GM21825 (cell line): ENCODE data around the gene FAAH2.
"Not testable (repeated sequence)": the region's sequence is repeated elsewhere in the genome, so short reads cannot be mapped to it uniquely, and the experiment has no call there.

Source experiments
- ATAC-seq: cut with Tn5 transposase; IDR thresholded peaks from one replicate; pipeline ENCODE4 v1.9.1; 2021; ENCODE audit warnings: mild to moderate bottlenecking, moderate library complexity; ENCODE audit not compliant: unreplicated experiment

The FAAH2 gene

DNA sequence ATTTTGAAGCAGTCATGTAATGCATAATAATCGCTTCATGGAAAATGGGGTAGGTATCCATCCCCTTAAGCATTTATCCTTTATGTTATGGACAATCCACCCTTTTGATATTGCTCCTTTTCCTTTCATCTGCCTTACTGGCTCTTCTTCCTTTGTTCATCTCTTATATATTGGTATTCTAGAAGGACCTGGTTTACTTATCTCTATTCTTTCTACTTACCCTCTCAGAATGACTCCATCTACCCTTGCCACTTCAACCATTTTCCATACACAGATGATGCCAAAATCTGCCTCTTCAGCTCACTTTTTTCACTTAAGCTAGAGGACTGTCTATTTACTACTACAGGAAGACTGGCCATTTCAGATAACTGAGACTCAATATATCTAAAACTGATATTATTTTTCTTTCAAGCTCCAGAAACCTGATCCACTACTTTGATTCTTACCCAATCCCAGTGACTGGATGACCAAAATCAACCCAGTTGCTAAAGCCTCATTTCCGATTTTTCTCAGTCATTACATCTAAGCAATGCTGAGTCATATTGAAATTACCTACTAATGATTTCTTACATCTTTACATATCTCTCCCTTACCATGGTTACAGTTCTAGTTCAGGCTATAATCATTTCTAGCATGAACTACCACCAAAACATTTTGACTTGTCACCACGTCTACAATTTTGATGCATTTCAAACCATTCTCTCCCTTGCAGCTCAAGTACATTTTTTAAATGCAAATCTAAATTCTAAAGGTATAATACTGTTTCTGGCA, 93.7 kb downstream of the FAAH2 start:
- no peak for ATAC-seq

DNA sequence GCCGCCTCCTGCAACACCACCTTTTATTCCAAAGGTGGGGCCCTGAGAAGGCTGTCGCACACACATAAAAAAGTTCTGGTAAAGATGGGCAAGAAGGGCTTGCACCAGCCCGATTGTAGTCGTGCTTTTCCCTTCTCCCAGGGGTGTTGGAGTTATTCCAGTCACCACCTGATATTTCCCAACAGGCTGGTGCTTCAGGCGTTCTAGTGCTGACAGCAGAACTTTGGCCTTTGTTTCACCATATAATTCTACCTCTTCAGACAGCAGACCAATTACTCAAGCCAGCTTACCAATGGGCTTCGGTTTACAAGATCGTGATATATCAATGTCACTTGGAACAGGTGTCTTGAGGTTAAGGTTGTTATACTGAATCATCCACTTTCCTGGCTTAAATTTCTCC, 107.7 kb downstream of the FAAH2 start:
- ATAC-seq = not testable (repeated sequence)

DNA sequence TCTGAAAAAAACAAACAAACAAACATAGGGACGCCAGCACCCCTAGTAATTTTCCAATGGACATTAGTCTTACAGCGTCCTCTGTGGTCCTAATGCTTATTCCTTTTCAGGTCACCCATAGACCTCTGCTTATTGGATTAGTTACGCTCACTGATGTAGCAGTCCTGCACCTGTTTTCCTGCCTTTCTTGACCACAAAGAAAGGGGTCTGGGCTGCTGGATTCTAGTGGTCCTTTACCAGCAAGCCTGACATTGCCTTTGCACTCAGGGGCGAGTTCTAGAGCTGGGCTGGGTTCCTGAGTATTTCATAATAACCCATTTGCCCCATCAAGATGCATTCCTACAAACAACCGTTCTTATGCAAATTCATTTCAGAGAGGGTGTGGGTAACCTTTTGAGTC, 116.7 kb downstream of the FAAH2 start:
- not testable (repeated sequence) for ATAC-seq

DNA sequence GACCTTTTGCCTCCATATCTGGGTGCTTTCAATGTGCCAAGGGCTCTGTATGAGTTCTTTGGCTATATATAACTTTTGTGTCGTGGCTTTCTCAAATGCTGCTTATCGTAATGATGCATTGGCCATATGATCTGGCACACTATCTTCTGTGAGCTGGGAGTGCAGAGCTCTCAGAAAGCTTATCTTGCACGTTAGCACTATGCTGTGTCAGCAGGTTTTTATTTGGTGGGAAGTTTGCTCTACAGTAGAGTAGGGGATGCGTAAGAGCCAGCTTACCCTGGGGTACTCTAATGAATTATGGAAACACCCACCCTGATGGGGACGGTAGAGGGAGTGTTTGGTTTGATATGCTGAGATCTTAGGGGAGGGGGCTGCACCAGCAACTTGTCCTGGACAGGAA, 119.6 kb downstream of the FAAH2 start:
- no peak for ATAC-seq

DNA sequence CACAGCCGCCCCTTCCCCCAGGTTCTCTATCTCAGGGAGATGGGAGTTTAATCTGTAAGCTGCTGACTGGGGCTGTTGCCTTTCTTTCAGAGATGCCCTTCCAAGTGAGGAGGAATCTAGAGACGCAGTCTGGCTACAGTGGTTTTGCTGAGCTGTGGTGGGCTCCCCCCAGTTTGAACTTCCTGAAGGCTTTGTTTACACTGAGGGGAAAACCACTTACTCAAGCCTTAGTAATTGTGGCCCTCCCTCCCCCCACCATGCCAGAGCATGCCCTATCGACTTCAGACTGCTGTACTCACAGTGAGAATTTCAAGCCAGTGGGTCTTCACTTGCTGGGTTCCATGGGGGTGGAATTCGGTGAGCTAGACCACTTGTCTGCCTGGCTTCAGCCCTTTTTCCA, 131.3 kb downstream of the FAAH2 start:
- no peak for ATAC-seq

DNA sequence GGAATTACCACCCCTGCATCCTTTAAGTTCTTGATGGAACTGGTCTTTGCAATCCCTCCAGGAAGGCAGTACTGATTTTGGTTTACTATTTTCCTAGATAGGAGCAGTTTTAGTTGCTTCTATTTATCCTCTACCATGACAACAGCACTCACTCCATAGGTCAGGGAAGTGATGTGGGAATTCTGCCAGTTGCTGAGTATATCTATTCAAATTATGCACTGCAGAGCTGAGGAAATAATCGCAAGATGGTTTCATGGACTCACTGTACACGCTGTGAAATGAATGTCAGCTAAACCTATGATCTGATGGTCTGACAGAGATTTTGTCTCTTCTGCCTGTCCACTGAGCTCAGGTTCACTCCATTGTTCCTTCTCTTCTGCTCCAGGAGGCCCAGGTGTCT, 135.8 kb downstream of the FAAH2 start:
- no peak for ATAC-seq

DNA sequence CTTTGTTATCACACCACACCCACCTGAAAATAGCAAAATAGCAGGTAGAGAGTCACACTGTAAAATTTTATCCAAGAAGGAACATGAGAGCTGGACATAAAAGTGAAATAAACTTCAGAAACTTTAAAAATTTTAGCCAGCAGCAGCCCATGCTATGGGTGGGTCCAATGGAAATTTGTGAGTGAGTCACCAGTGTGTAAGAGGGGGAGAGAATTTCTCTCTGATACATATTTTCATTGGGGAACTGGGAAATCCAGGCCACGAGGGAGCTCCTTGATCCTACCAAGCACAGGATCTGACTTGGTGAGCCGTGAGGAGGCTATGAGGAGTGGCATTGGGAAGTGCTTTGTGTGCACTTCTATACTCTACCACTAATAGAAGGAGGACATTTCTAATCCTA, 136.3 kb downstream of the FAAH2 start:
- ATAC-seq = no peak

DNA sequence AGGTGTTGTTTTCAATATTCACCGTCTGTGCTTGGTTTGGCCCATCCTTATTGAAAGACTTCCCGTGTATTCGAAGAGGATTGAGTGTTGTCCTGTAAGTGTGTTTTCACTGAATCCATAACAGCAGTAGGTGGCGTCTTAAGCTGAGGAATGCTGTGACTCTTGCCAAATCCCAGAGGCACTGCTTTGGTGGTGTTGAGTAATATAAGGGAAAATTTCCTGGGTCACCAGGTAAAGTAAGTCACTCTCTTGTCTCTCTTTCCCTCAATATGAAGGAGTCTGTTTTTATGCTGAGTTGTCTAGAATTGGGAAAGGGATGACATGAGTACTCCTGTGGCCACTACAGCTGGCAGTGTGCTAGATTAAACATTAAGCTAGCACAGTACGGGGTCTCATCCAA, 158.6 kb downstream of the FAAH2 start:
- no peak for ATAC-seq

DNA sequence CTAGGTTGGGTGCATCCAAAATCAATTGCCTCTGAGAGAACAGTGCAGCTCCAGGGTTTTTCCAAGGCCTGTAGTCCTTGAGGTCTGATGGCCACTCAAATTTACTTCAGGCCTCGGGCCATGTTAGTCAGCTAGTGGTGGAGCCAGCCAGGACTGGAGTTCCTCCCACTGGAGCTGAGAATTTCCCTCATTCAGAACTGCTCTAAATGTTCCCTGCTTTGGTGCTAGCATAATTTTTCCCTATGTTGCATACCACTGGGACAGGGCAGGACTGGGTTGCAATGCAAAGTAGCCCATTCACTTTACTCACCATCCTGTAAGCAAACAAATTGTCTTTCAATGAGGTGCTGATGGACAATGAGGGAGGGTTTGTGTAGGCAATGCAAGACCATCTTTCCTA, 159.3 kb downstream of the FAAH2 start:
- ATAC-seq = no peak

DNA sequence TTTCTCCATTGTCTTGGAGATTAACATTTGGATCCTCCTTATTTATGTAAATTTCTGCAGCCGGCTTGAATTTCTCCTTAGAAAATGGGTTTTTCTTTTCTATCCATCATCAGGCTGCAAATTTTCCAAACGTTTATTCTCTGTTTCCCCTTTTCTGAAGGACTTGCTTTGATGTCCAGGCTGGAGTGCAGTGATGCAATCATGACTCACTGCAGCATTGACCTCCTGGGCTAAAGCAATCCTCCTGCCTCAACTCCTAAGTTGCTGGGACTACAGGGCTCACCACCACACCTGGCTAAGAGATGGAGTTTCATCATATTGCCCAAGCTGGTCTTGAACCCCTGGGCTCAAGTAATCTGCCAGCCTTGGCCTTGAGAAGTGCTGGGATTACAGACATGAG, 161.3 kb downstream of the FAAH2 start:
- ATAC-seq = no peak

DNA sequence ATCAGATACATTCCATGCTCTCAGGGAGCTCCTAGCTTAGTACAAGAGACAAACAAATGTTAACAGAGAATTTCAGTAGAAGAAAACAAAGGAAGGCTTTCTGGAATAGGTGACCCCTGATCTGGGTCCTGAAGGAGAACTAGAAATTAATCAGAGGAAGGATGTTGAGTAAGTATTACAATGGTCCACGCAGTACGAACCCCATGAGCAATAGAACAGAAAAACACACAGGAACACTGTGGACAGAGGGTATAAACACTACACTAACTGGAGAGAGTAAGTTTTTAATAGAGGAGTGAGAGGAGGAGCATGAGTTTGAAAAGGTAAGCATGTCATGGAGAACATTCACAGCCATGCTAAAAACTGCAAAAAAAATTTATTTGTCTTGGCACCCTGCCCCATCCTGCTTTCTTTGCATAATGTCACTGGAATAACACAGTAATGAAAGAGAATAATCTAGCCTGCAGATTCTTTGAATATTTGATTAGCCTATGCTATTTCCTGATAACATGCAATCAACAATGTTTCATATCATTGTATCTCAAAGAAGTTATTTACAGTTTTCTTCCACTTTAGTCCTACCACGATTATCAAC, 165.0 kb downstream of the FAAH2 start:
- ATAC-seq = no peak

DNA sequence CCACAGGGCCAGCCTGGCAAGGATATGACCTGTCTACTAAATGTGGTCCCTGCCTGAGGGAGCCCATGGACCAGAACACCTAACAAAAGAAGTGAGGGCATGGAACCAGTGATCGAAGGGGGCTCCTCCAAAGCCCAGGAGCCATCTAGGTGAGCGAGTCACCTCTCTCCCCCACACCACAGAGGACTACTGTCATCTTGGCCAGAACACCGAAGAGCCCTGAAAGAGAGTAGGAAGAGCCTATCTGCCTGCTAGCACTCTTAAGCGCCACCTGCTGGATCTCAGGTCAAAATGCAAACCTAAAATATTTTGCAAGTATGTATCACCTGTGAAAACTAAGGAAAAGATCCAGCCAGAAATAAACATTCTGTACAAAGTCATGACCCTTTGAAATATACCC, 167.4 kb downstream of the FAAH2 start:
- peak; percentile 63 for ATAC-seq

DNA sequence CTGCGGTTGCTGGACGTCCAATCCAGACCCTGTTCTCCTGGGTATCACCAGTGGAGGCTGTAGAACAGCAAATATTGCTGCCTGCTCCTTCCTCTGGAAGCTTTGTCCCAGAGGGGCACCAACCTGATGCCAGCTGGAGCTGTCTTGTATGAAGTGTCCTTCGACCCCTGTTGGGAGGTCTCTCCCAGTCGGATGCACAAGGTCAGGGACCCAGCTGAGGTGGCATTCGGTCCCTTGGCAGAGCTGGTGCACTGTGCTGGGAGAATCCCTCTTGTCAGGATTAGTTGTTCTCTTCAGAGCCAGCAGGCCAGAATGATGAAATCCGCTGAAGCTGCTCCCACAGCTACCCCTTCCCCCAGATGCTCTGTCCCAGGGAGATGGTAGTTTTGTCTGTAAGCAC, 195.0 kb downstream of the FAAH2 start:
- no peak for ATAC-seq

DNA sequence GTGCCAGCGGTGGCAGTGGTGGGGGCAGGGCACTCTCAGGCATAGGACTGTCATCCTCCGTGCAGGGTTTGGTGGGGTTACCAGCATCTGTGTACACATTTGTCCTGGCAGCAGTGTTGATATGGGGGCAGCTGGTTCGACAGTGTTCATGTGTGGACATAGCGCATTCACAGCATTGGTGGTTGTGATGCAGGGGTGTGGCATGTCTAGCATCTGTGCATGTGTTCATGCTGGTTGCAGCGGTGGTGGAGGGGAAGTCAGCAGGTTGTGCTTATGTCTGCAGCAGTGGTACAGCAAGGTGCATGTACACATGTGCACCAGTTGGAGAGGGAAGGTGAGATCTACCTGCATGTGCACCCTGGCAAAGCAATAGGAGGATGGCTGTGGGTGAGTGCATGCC, 230.0 kb downstream of the FAAH2 start:
- no peak for ATAC-seq

DNA sequence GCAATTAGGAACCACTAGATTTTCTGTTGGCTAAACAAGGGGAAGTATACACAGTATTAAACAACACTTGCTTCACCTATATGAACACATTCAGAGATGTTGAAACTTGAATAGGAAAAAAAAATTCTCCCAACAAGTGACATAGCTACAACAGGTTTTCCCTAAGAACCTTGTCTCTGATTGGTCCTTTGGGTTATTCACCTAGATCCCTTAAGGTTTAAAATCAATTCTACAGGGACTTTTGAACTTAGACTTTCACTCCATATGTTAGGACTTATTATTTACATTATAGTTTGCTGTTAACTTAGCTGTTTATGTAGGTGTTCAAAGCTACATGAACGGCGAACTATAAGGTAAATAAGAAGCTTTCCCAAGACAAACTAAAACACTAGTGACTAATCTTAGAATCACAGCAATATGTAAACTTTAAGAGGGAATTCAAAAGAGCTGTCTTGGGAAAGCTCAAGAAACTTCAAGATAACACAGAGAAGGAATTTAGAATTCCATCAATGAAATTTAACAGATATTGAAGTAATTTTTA, 233.1 kb downstream of the FAAH2 start:
- ATAC-seq = no peak

DNA sequence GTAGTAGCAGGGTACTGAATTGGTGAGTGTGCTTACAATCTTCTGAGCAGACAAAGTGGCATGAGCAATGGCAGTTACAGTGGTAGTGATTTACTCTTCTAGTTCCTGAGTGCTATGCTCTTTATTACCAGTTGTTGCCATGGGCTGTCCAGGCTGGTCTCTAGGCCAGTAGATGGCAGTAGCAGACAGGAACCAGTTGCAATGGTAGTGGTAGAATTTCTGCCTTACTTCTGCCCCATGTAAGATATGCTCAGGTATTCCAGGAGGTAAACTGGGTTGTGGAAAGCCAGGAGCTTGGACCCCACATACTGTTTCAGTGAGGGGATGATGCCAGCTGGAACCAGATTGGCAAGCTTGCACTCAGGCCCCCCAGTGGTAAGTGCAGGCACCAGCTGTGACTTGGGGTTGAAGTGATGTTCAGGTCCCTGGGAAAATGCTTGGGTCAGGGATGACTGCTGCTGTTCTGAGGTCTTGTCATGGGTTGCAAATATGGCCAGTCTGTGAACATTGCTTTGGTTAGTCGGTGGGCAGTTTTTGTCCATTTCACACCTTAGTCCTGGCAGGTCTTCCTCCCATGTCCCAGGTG, 242.3 kb downstream of the FAAH2 start:
- ATAC-seq = no peak
